ENCODE data around the gene SYNGR1.

SYNGR1 gene

DNA sequence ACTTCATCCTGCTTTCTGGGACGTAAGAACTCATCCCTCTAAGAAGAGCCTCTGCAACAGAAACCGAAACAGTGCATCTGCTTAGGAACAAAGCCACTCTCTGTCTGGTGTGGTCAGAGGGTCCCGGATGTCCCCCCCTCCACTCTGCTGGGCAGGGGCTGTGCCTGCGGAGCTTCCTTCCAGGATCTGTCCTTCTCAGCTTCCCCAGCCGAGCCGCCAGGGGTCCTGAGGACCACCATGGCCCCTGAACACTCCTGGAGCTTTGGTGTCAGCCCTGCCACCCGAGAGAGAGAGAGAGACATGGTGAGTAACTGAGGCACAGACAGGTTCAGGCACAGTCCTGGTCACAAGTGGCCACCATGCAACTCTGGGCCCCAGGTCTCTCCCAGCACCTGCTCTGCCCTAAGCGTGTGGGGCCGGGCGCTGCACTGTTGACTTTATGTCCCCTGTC, 82.6 kb downstream of the SYNGR1 start:
- DNase-seq: no peak

GRCh38 chr22:39433476-39434242, 83.9 kb downstream of the SYNGR1 start:
- no peak for DNase-seq

- no peak for DNase-seq
Observed at GRCh38 chr22:39434243-39434653, 84.5 kb downstream of the SYNGR1 start.

DNA sequence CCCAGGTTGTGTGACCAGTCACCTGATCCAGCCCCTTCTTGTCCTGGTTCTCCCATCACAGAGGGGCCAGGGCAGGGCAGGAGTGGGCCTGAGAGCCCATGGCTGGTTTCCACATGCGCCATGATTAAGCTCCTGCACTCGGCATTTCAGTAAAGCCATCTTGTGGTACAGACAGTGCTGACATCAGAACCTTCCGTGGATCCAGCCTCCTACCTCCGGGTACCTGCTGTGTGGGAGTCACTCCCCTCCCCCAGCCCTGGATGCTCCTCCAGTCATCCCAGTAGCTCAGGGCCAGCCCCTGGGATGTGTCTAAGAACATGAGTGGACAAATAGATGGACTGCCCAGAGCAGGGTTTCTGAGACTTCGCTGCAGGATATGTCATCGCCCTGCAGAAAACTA, 84.9 kb downstream of the SYNGR1 start:
- DNase-seq: no peak

Measured in NCI-H1092 (cell line).